GM12878 (cell line): ENCODE measurements around the gene DIAPH2. TPM values are rescaled to one million over a fixed set of nuclear protein-coding genes. Genes with fewer than 3 reads are reported as not detected.

Experiments used
- ATAC-seq: fragments of 200-7000 bp; cut with Tn5 transposase; 3 replicates; pipeline ENCODE4 v1.9.1; 2020; ENCODE audit warnings: mild to moderate bottlenecking, moderate library complexity
- BruUV-seq: library from RNA; stranded (reverse); fragments of 400-500 nt; replicated peaks from 2 replicates; lab custom pipeline; 2021; lab: Mats Ljungman, UMichigan
- CTCF ChIA-PET: fragments of 300-600 bp; sonication (Branson Sonifier 250); formaldehyde crosslinking; extraction: SDS; loops from one replicate; lab custom pipeline; 2021; ENCODE audit warnings: inconsistent platforms; lab: Yijun Ruan, JAX
- POLR2A ChIA-PET: fragments of 350-600 bp; formaldehyde crosslinking; extraction: SDS; loops from one replicate; lab custom pipeline; 2021; ENCODE audit warnings: inconsistent platforms; lab: Charles Lee
- RAD21 ChIA-PET: fragments of 300-600 bp; sonication (Branson Sonifier 250); formaldehyde crosslinking; loops from one replicate; lab custom pipeline; 2023; ENCODE audit warnings: antibody characterized with exemption; ENCODE audit not compliant: unreplicated experiment; lab: Charles Lee
- SMC1A ChIA-PET: fragments of 300-600 bp; sonication (Branson Sonifier 250); formaldehyde crosslinking; loops from one replicate; lab custom pipeline; 2023; ENCODE audit not compliant: unreplicated experiment, uncharacterized antibody; lab: Charles Lee
- DNase-seq: peaks from one replicate; pipeline ENCODE4 v3.0.0-alpha.2; 2011; ENCODE audit warnings: low read depth, low spot score
- FAIRE-seq: peaks from 3 replicates; lab custom pipeline; 2011; peaks lifted over from hg19 to GRCh38; lab: Jason Lieb, UNC
- H2AFZ ChIP-seq: 2 replicates; pipeline ENCODE4 v1.6.0; 2011; ENCODE audit warnings: low read depth, low read length, control low read depth; ENCODE audit not compliant: control insufficient read depth
- H3K27ac ChIP-seq: 2 replicates; pipeline ENCODE4 v1.5.1; 2011; ENCODE audit warnings: control low read depth; ENCODE audit not compliant: control insufficient read depth, insufficient read depth
- H3K27me3 ChIP-seq, 2 experiments: replicated peaks in 1 of 2; 2 replicates each; pipeline versions ENCODE4 v1.6.0 to v1.6.1; 2011; ENCODE audit warnings: low read length in 1 of 2; ENCODE audit not compliant: control insufficient read depth in 2 of 2, insufficient read depth in 2 of 2
- H3K36me3 ChIP-seq, 2 experiments: 2 replicates each; pipeline ENCODE4 v1.5.1; 2011; ENCODE audit warnings: low read length in 1 of 2; ENCODE audit not compliant: control insufficient read depth in 2 of 2, insufficient read depth in 2 of 2
- H3K4me1 ChIP-seq: 2 replicates; pipeline ENCODE4 v1.6.1; 2011; ENCODE audit warnings: mild to moderate bottlenecking, low read length, moderate library complexity, mixed read lengths; ENCODE audit not compliant: control insufficient read depth, insufficient read depth
- H3K4me2 ChIP-seq: 2 replicates; pipeline ENCODE4 v1.6.0; 2011; ENCODE audit warnings: control low read depth; ENCODE audit not compliant: control insufficient read depth, insufficient read depth
- H3K4me3 ChIP-seq: fragments of 200-600 bp; sonication (generic); 2 replicates; pipeline ENCODE4 v1.5.1; 2016
- H3K79me2 ChIP-seq: 2 replicates; pipeline ENCODE4 v1.6.0; 2011; ENCODE audit warnings: low read length; ENCODE audit not compliant: control insufficient read depth, insufficient read depth
- H3K9ac ChIP-seq: 2 replicates; pipeline ENCODE4 v1.8.0; 2011; ENCODE audit warnings: low read length, control low read depth, mixed read lengths; ENCODE audit not compliant: control insufficient read depth, insufficient read depth
- H3K9me3 ChIP-seq: replicated peaks from 3 replicates; pipeline ENCODE4 v1.5.1; 2011; ENCODE audit warnings: mild to moderate bottlenecking, low read length; ENCODE audit not compliant: control insufficient read depth, insufficient read depth
- H4K20me1 ChIP-seq: 2 replicates; pipeline ENCODE4 v1.6.0; 2011; ENCODE audit not compliant: control insufficient read depth, insufficient read depth
- BMI1 ChIP-seq: fragments of 450-650 bp; IDR thresholded peaks from 2 replicates; pipeline ENCODE4 v1.6.1; 2016; ENCODE audit warnings: mild to moderate bottlenecking, moderate library complexity, borderline replicate concordance
- ESRRA ChIP-seq: IDR thresholded peaks from 2 replicates; pipeline ENCODE4 v1.6.1; 2012; ENCODE audit warnings: mild to moderate bottlenecking, low read length, improper control_type of control experiment
- HCFC1 ChIP-seq: fragments of 150-350 bp; IDR thresholded peaks from 2 replicates; pipeline ENCODE4 v1.6.1; 2014; ENCODE audit warnings: low read length
- MEF2A ChIP-seq: IDR thresholded peaks from 2 replicates; pipeline ENCODE4 v1.6.1; 2011; ENCODE audit warnings: low read depth, mild to moderate bottlenecking, low read length, moderate library complexity; ENCODE audit not compliant: insufficient read depth
- MTA3 ChIP-seq: IDR thresholded peaks from 2 replicates; pipeline ENCODE4 v1.6.1; 2012; ENCODE audit warnings: low read length, inconsistent platforms, borderline replicate concordance
- NBN ChIP-seq: fragments of 450-650 bp; IDR thresholded peaks from 2 replicates; pipeline ENCODE4 v1.6.1; 2016
- RELA ChIP-seq: fragments of 450-650 bp; IDR thresholded peaks from 2 replicates; pipeline ENCODE4 v1.8.0; 2014; ENCODE audit warnings: borderline replicate concordance; ENCODE audit not compliant: partially characterized antibody
- RUNX3 ChIP-seq: IDR thresholded peaks from 2 replicates; pipeline ENCODE4 v1.6.1; 2012; ENCODE audit warnings: low read length, inconsistent platforms
- SMC3 ChIP-seq: IDR thresholded peaks from 2 replicates; pipeline ENCODE4 v1.6.1; 2011; ENCODE audit warnings: low read length, improper control_type of control experiment, borderline replicate concordance
- SP1 ChIP-seq: IDR thresholded peaks from one replicate; pipeline ENCODE4 v1.6.1; 2011; ENCODE audit warnings: low read depth, low read length
- SPI1 ChIP-seq: IDR thresholded peaks from 2 replicates; pipeline ENCODE4 v1.6.1; 2011; ENCODE audit warnings: low read depth, mild to moderate bottlenecking, low read length, moderate library complexity, borderline replicate concordance; ENCODE audit not compliant: insufficient read depth
- SREBF1 ChIP-seq: IDR thresholded peaks from 2 replicates; pipeline ENCODE4 v1.6.1; 2012; ENCODE audit warnings: mild to moderate bottlenecking, low read length
- SREBF2 ChIP-seq: IDR thresholded peaks from 2 replicates; pipeline ENCODE4 v1.6.1; 2012; ENCODE audit warnings: mild to moderate bottlenecking, low read length
- STAT3 ChIP-seq: IDR thresholded peaks from 2 replicates; pipeline ENCODE4 v1.6.1; 2011; ENCODE audit warnings: low read depth, low read length, improper control_type of control experiment
- ZNF24 ChIP-seq: fragments of 450-650 bp; IDR thresholded peaks from 2 replicates; pipeline ENCODE4 v1.6.1; 2017; ENCODE audit warnings: antibody characterized with exemption, mild to moderate bottlenecking
- ZNF274 ChIP-seq: IDR thresholded peaks from one replicate; pipeline ENCODE4 v1.8.0; 2011; ENCODE audit not compliant: insufficient read length, insufficient read depth
- ZNF384 ChIP-seq: IDR thresholded peaks from 2 replicates; pipeline ENCODE4 v1.6.1; 2012; ENCODE audit warnings: low read depth, mild to moderate bottlenecking, low read length, improper control_type of control experiment, borderline replicate concordance
- ZZZ3 ChIP-seq: IDR thresholded peaks from 2 replicates; pipeline ENCODE4 v1.6.1; 2011; ENCODE audit warnings: low read depth; ENCODE audit not compliant: control insufficient read depth, insufficient read length
- WGBS: methylation state at CpG from one replicate; pipeline ENCODE4 v1.1.6; 2016; ENCODE audit warnings: low lambda C conversion rate; ENCODE audit not compliant: insufficient replicate concordance, insufficient coverage; ENCODE audit errors: missing lambda C conversion rate; 5-methylcytosine and 5-hydroxymethylcytosine counted together
- in situ Hi-C: fragments of 300-500 bp; cut with MboI; formaldehyde crosslinking; loops from 9 replicates; pipeline ENCODE4 v1.14.3; 2018; ENCODE audit warnings: mixed read lengths
- intact Hi-C: fragments of 100-400 bp; cut with micrococcal nuclease; formaldehyde crosslinking; loops from one replicate; pipeline ENCODE4 v1.14.2; 2022; ENCODE audit not compliant: unreplicated experiment
- polyA plus RNA-seq, 11 experiments: library from polyadenylated mRNA; depleted of rRNA in 4 of 11; unstranded in 6 of 11; stranded (reverse) in 5 of 11; fragments of >200 nt; fragmentation: Nextera tagmentation in 4 of 11; fragmentation: Illumina TruSeq in 1 of 11; extraction: Ambion mirVana in 4 of 11; extraction: Trizol in 1 of 11; gene quantifications; 1 replicate in 1 of 11; 2 replicates in 10 of 11; pipeline versions ENCODE4 v1.2.1 to v1.2.3, GENCODE V29; 2011 to 2016; ENCODE audit warnings: inconsistent platforms in 2 of 11, missing spikeins in 2 of 11, low read depth in 1 of 11
- total RNA-seq, 4 experiments: library from RNA; depleted of rRNA in 3 of 4; stranded (reverse); fragments of >200 nt in 3 of 4; fragmentation: Illumina TruSeq in 1 of 4; extraction: Trizol in 1 of 4; gene quantifications; 2 replicates each; pipeline versions ENCODE4 v1.2.1 to v1.2.3, GENCODE V29; 2013 to 2021
- TF ChIP-seq, protein P1 (sequence below): fragments of 450-650 bp; formaldehyde crosslinking; IDR thresholded peaks from 2 replicates; pipeline ENCODE4 v1.4.0; 2022; ENCODE audit warnings: mild to moderate bottlenecking, moderate library complexity
- TF ChIP-seq, protein P2 (sequence below): IDR thresholded peaks from 2 replicates; pipeline ENCODE4 v1.6.1; 2011; ENCODE audit warnings: low read depth, mild to moderate bottlenecking, low read length, moderate library complexity, borderline replicate concordance; ENCODE audit errors: extremely low read depth

Gene DIAPH2
- total and polyA plus RNA-seq, 10 of the 15 experiments (the other 5 are each of a cell fraction or from before 2014, with no cell fraction given): 2.2 to 16.6 (median 8.8) TPM

DNA sequence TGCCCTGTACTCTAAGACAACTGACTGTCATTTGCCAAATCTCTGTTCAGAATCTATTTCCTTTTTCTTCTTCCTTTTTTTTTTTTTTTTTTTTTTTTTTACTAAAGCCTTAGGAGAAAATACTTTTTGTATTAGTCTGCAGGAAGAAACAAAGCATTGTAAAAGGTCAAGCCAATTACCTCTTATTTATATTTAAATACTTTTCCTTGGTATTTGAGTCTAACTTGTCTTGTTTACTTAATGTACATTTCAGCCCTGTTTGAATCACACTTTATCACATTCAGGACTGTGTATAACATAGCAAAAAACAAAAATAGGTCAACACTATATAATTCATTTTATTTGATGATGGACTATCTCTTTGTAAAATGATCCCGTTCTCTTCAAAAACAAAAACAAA is 461.3 kb downstream of the DIAPH2 start (continued):
- TF ChIP-seq, protein P1, sequence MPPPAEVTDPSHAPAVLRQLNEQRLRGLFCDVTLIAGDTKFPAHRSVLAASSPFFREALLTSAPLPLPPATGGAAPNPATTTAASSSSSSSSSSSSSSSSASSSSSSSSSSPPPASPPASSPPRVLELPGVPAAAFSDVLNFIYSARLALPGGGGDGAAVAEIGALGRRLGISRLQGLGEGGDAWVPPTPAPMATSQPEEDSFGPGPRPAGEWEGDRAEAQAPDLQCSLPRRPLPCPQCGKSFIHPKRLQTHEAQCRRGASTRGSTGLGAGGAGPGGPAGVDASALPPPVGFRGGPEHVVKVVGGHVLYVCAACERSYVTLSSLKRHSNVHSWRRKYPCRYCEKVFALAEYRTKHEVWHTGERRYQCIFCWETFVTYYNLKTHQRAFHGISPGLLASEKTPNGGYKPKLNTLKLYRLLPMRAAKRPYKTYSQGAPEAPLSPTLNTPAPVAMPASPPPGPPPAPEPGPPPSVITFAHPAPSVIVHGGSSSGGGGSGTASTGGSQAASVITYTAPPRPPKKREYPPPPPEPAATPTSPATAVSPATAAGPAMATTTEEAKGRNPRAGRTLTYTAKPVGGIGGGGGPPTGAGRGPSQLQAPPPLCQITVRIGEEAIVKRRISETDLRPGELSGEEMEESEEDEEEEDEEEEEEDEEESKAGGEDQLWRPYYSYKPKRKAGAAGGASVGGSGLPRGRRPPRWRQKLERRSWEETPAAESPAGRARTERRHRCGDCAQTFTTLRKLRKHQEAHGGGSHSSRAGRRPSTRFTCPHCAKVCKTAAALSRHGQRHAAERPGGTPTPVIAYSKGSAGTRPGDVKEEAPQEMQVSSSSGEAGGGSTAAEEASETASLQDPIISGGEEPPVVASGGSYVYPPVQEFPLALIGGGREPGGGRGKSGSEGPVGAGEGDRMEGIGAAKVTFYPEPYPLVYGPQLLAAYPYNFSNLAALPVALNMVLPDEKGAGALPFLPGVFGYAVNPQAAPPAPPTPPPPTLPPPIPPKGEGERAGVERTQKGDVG (CRISPR knock-in tag): no peak
- TF ChIP-seq ZNF274 (no peak), SP1 (no peak), SREBF2 (no peak), NBN (no peak), MTA3 (no peak), ZNF24 (no peak), ZZZ3 (no peak), ESRRA (no peak), RUNX3 (no peak)
- TF ChIP-seq, protein P2, sequence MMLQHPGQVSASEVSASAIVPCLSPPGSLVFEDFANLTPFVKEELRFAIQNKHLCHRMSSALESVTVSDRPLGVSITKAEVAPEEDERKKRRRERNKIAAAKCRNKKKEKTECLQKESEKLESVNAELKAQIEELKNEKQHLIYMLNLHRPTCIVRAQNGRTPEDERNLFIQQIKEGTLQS: no peak

DNA sequence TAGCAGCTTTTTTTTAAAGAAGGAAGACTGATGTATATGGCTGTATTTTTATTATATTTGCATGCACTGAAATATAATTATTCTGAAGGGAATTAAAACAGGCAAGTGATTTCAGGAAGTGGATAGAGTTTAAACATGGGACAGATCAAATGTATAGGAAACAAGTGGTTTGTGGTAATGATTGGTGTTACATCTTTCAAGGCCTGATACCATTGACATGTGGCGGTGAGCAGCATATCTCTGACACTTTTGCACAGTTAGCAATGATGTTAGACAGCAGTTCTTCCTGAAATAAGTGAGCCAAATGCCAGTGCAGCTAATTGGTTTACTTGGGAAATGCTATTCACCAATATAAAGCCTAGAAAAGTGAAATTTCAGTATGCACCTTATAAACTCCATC is 471.2 kb downstream of the DIAPH2 start:
- Histone ChIP-seq H4K20me1 (no peaks in the 10 kb centered on the region), H2AFZ (no peak overlapping the region), H3K4me2 (no peak overlapping the region), H3K79me2 (no peaks in the 10 kb centered on the region), H3K9ac (no peak overlapping the region), H3K36me3 (no peaks in the 10 kb centered on the region), H3K4me3 (no peak overlapping the region), H3K9me3 (no peaks in the 10 kb centered on the region), H3K4me1 (no peaks in the 10 kb centered on the region), H3K27ac (no peak overlapping the region), H3K27me3 (no peaks in the 10 kb centered on the region)
- in situ Hi-C loops (no loop called here), intact Hi-C loops (no loop called here)
- DNase-seq (no peak), ATAC-seq (no peak), FAIRE-seq (no peak)
- whole genome bisulfite sequencing: 89% methylated on average over 1 of the region's 1 CpG
- ChIA-PET POLR2A (no interaction called here), SMC1A (no interaction called here), RAD21 (no interaction called here), CTCF (no interaction called here)
- no TSS peak for BruUV-seq
- TF ChIP-seq, protein P1 (CRISPR knock-in tag): no peak
- TF ChIP-seq MEF2A: no peak
- no peak for TF ChIP-seq SMC3
- TF ChIP-seq STAT3: no peak
- no peak for TF ChIP-seq BMI1
- no peak for TF ChIP-seq ZZZ3
- TF ChIP-seq SPI1: no peak
- TF ChIP-seq ESRRA: no peak
- TF ChIP-seq HCFC1: no peak
- TF ChIP-seq SREBF1: no peak
- TF ChIP-seq RELA: no peak
- no peak for TF ChIP-seq ZNF384
